Measurements from ENCODE around the gene PRDM16. TPM values are rescaled to one million over a fixed set of nuclear protein-coding genes. Genes with fewer than 3 reads are reported as not detected.

PRDM16 gene
- polyA plus RNA-seq, 1 donor from 2014 or later = not detected

GRCh38 chr1:3377166-3377565 is 308.2 kb downstream of the PRDM16 start:
- Mint-ChIP-seq H3K27ac (peak overlapping the region in 1 of 3 donors; percentile 46), H3K27me3 (peaks cover 4% of the 10 kb centered on the region), H3K4me1 (no peaks in the 10 kb centered on the region), H3K9me3 (no peaks in the 10 kb centered on the region), H3K36me3 (no peaks in the 10 kb centered on the region), H3K4me3 (no peak overlapping the region)

GRCh38 chr1:3377604-3378279 is 308.7 kb downstream of the PRDM16 start:
- H3K27ac Mint-ChIP-seq = peak overlapping the region in 1 of 3 donors; percentile 46

GRCh38 chr1:3378411-3379208 is 309.6 kb downstream of the PRDM16 start:
- no peaks in the 10 kb centered on the region for H3K9me3 Mint-ChIP-seq
- no peaks in the 10 kb centered on the region for H3K4me1 Mint-ChIP-seq
- no peak overlapping the region for H3K4me3 Mint-ChIP-seq
- peaks cover 7% of the 10 kb centered on the region for H3K27me3 Mint-ChIP-seq
- H3K36me3 Mint-ChIP-seq = no peaks in the 10 kb centered on the region
- no peak overlapping the region for H3K27ac Mint-ChIP-seq

More at GRCh38 chr1:3377604-3378279, 308.7 kb downstream of the PRDM16 start:
- no peaks in the 10 kb centered on the region for H3K4me1 Mint-ChIP-seq
- H3K4me3 Mint-ChIP-seq = no peak overlapping the region
- peaks cover 4% of the 10 kb centered on the region for H3K27me3 Mint-ChIP-seq
- H3K9me3 Mint-ChIP-seq = no peaks in the 10 kb centered on the region
- H3K36me3 Mint-ChIP-seq = no peaks in the 10 kb centered on the region

GRCh38 chr1:3379934-3380333 is 310.9 kb downstream of the PRDM16 start:
- no peaks in the 10 kb centered on the region for H3K36me3 Mint-ChIP-seq
- no peaks in the 10 kb centered on the region for H3K9me3 Mint-ChIP-seq
- H3K4me3 Mint-ChIP-seq = no peak overlapping the region
- no peaks in the 10 kb centered on the region for H3K4me1 Mint-ChIP-seq
- H3K27me3 Mint-ChIP-seq = peaks cover 7% of the 10 kb centered on the region
- no peak overlapping the region for H3K27ac Mint-ChIP-seq

- Mint-ChIP-seq H3K27me3 (peaks cover 7% of the 10 kb centered on the region), H3K4me3 (no peak overlapping the region)
Observed at GRCh38 chr1:3380469-3380868, 311.5 kb downstream of the PRDM16 start.

GRCh38 chr1:3381901-3382300 is 312.9 kb downstream of the PRDM16 start:
- no peak overlapping the region for H3K4me3 Mint-ChIP-seq
- peaks cover 5% of the 10 kb centered on the region for H3K27me3 Mint-ChIP-seq
- no peaks in the 10 kb centered on the region for H3K9me3 Mint-ChIP-seq
- H3K36me3 Mint-ChIP-seq = no peaks in the 10 kb centered on the region
- H3K27ac Mint-ChIP-seq = no peak overlapping the region
- peaks cover 0 to under 1% (median 0%) of the 10 kb centered on the region in 3 donors for H3K4me1 Mint-ChIP-seq

More at GRCh38 chr1:3380469-3380868, 311.5 kb downstream of the PRDM16 start:
- no peaks in the 10 kb centered on the region for H3K4me1 Mint-ChIP-seq
- no peaks in the 10 kb centered on the region for H3K9me3 Mint-ChIP-seq
- H3K36me3 Mint-ChIP-seq = no peaks in the 10 kb centered on the region
- no peak overlapping the region for H3K27ac Mint-ChIP-seq

GRCh38 chr1:3382326-3383057 is 313.5 kb downstream of the PRDM16 start:
- Mint-ChIP-seq H3K4me3 (no peak overlapping the region), H3K9me3 (no peaks in the 10 kb centered on the region), H3K36me3 (no peaks in the 10 kb centered on the region), H3K27ac (no peak overlapping the region), H3K27me3 (peaks cover 5% of the 10 kb centered on the region), H3K4me1 (peaks cover 0 to 3% (median 0%) of the 10 kb centered on the region in 3 donors)

GRCh38 chr1:3383679-3384078 is 314.7 kb downstream of the PRDM16 start:
- H3K4me1 Mint-ChIP-seq = peaks cover 0 to 3% (median 0%) of the 10 kb centered on the region in 3 donors
- peaks cover 8% of the 10 kb centered on the region for H3K27me3 Mint-ChIP-seq
- no peaks in the 10 kb centered on the region for H3K36me3 Mint-ChIP-seq
- no peaks in the 10 kb centered on the region for H3K9me3 Mint-ChIP-seq
- no peak overlapping the region for H3K4me3 Mint-ChIP-seq
- H3K27ac Mint-ChIP-seq = no peak overlapping the region

GRCh38 chr1:3384407-3384806 is 315.4 kb downstream of the PRDM16 start:
- Mint-ChIP-seq H3K27me3 (peaks cover 8% of the 10 kb centered on the region), H3K9me3 (no peaks in the 10 kb centered on the region), H3K4me3 (no peak overlapping the region), H3K4me1 (peaks cover 0 to 3% (median 0%) of the 10 kb centered on the region in 3 donors), H3K36me3 (no peaks in the 10 kb centered on the region), H3K27ac (no peak overlapping the region)

GRCh38 chr1:3386205-3387002 is 317.4 kb downstream of the PRDM16 start:
- Mint-ChIP-seq H3K9me3 (no peaks in the 10 kb centered on the region), H3K36me3 (no peaks in the 10 kb centered on the region), H3K4me1 (peaks cover 0 to 3% (median 0%) of the 10 kb centered on the region in 3 donors), H3K4me3 (no peak overlapping the region), H3K27ac (no peak overlapping the region), H3K27me3 (peaks cover 10% of the 10 kb centered on the region)

- Mint-ChIP-seq H3K4me3 (no peak overlapping the region), H3K36me3 (no peaks in the 10 kb centered on the region), H3K27ac (no peak overlapping the region), H3K9me3 (no peaks in the 10 kb centered on the region), H3K4me1 (peaks cover 0 to 3% (median 0%) of the 10 kb centered on the region in 3 donors), H3K27me3 (peaks cover 9% of the 10 kb centered on the region)
Observed at GRCh38 chr1:3387401-3387800, 318.4 kb downstream of the PRDM16 start.

- Mint-ChIP-seq H3K9me3 (no peaks in the 10 kb centered on the region), H3K4me3 (no peak overlapping the region), H3K36me3 (no peaks in the 10 kb centered on the region), H3K27ac (no peak overlapping the region), H3K27me3 (peaks cover 17% of the 10 kb centered on the region), H3K4me1 (peaks cover 0 to 3% (median 0%) of the 10 kb centered on the region in 3 donors)
Observed at GRCh38 chr1:3389093-3389833, 320.3 kb downstream of the PRDM16 start.

- no peak overlapping the region for H3K4me3 Mint-ChIP-seq
- H3K27ac Mint-ChIP-seq = no peak overlapping the region
- no peaks in the 10 kb centered on the region for H3K9me3 Mint-ChIP-seq
- H3K36me3 Mint-ChIP-seq = no peaks in the 10 kb centered on the region
- peaks cover 22% of the 10 kb centered on the region for H3K27me3 Mint-ChIP-seq
- H3K4me1 Mint-ChIP-seq = peaks cover 0 to 3% (median 2%) of the 10 kb centered on the region in 3 donors
Observed at GRCh38 chr1:3390291-3390690, 321.3 kb downstream of the PRDM16 start.

GRCh38 chr1:3391711-3392110 is 322.7 kb downstream of the PRDM16 start:
- no peaks in the 10 kb centered on the region for H3K9me3 Mint-ChIP-seq
- H3K4me1 Mint-ChIP-seq = peaks cover 0 to 3% (median 2%) of the 10 kb centered on the region in 3 donors
- H3K27ac Mint-ChIP-seq = no peak overlapping the region
- H3K36me3 Mint-ChIP-seq = no peaks in the 10 kb centered on the region
- no peak overlapping the region for H3K4me3 Mint-ChIP-seq
- H3K27me3 Mint-ChIP-seq = peaks cover 22% of the 10 kb centered on the region

Measured in IgD-negative memory B cell (primary cell).